Measurements from ENCODE around the gene KCNC1. TPM values are rescaled to one million over a fixed set of nuclear protein-coding genes. Genes with fewer than 3 reads are reported as not detected.

The KCNC1 gene
- total and polyA plus RNA-seq, 2 of the 13 experiments (the other 11 are each of a cell fraction or from before 2014, with no cell fraction given): 0.01 to 0.04 TPM

DNA sequence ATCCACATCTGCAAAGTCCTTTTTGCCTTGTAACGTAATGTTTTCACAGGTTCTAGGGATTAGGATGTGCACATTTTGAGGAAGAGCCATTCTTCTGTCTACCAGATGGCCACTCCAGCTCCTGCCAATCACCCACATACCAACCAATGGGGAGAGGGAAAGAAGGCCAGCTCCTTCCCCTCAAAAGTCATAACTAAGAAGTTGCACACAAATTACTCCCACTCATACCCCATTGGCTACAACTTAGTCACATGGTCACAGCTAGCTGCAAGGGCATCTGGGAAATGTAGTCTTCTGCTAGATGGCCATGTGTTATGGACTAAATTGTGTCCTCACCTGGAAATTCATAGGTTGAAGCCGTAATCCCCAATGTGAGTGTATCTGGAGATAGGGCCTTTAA, 30.6 kb upstream of the KCNC1 start:
- Histone ChIP-seq H3K79me2 (ENCODE audit: insufficient read depth, low read length) (no peaks in the 10 kb centered on the region), H3K9me3 (ENCODE audit: low read length) (no peaks in the 10 kb centered on the region; the same call in 1 of the 2 replicates), H3K36me3 (replicated peaks in 1 of 2; ENCODE audit: control insufficient read depth in 1 of 2, insufficient read depth in 2 of 2, low read length in 2 of 2) (no peaks in the 10 kb centered on the region), H3K27ac (ENCODE audit: extremely low read length, insufficient read depth, low read length) (no peak overlapping the region), H3K9ac (ENCODE audit: insufficient read depth, low read depth, low read length) (no peak overlapping the region), H2AFZ (ENCODE audit: low read length) (no peak overlapping the region), H3K4me3 (replicated peaks in 1 of 3; ENCODE audit: insufficient read depth in 1 of 3, low read depth in 2 of 3, low read length in 3 of 3) (no peak overlapping the region), H3K4me2 (ENCODE audit: low read depth, low read length) (no peak overlapping the region), H4K20me1 (ENCODE audit: insufficient read depth, low read length) (no peaks in the 10 kb centered on the region), H3K4me1 (ENCODE audit: insufficient read depth, low read length) (no peaks in the 10 kb centered on the region), H3K27me3 (ENCODE audit: control insufficient read depth in 1 of 2, insufficient read depth in 2 of 2, low read length in 2 of 2) (peaks cover 6 to 16% of the 10 kb centered on the region in 2 experiments; a peak in 4 of 5 replicates)
- WGBS (ENCODE audit: low lambda C conversion rate): 52% methylated on average over 2 of the region's 2 CpGs
- DNase-seq (ENCODE audit: low spot score) (no peak), ATAC-seq (no peak), FAIRE-seq (no peak)
- intact Hi-C loops (cut with micrococcal nuclease; ENCODE audit: unreplicated experiment): no loop called here
- BruUV-seq (replicated peaks): no TSS peak
- TF ChIP-seq NFYC (CRISPR knock-in tag; IDR thresholded peaks at IDR 0.05) (peak; percentile 66), THAP11 (CRISPR knock-in tag; IDR thresholded peaks at IDR 0.05) (peak; percentile 82), ZNF607 (CRISPR knock-in tag; IDR thresholded peaks at IDR 0.05; ENCODE audit: borderline replicate concordance) (no peak), NCOR1 (IDR thresholded peaks at IDR 0.05; ENCODE audit: borderline replicate concordance, low read length) (no peak), MXD4 (CRISPR knock-in tag; IDR thresholded peaks at IDR 0.05) (no peak), NFYB (CRISPR knock-in tag; IDR thresholded peaks at IDR 0.05) (peak; percentile 78), ZNF143 (CRISPR knock-in tag; IDR thresholded peaks at IDR 0.05) (peak; percentile 79)
- TF ChIP-seq, protein P1, sequence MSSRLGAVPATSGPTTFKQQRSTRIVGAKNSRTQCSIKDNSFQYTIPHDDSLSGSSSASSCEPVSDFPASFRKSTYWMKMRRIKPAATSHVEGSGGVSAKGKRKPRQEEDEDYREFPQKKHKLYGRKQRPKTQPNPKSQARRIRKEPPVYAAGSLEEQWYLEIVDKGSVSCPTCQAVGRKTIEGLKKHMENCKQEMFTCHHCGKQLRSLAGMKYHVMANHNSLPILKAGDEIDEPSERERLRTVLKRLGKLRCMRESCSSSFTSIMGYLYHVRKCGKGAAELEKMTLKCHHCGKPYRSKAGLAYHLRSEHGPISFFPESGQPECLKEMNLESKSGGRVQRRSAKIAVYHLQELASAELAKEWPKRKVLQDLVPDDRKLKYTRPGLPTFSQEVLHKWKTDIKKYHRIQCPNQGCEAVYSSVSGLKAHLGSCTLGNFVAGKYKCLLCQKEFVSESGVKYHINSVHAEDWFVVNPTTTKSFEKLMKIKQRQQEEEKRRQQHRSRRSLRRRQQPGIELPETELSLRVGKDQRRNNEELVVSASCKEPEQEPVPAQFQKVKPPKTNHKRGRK (CRISPR knock-in tag; IDR thresholded peaks at IDR 0.05): no peak
- in situ Hi-C loops (cut with HindIII; ENCODE audit: extremely low pct_ligation_motif_present, low pct_unique_long_range_greater_than_20kb): no loop called here
- ChIA-PET CTCF (ENCODE audit: low intra/inter-chr PET ratio, low total read pairs) (no interaction called here), POLR2A (no interaction called here)

DNA sequence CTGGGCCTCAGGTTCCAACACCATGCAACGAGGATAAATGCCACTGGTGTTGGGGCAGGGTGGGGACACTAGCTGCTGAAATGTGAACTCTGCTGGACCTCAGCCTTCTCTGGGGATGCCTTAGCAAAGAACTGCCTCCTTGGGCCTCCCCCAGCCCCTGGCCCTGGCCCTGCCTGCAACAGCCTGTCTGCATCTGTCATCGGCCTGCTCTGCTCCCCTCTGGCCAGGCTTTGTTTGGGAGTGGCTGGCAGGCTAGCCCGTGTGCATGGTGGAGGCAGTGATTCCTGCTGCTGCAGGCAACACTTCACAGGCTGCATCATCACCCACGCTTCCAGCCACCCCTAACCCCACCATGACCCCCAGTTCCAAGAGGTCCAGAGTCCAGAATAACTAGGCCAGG, 26.8 kb upstream of the KCNC1 start:
- no TSS peak for BruUV-seq (replicated peaks)
- Histone ChIP-seq H4K20me1 (ENCODE audit: insufficient read depth, low read length) (0 out of 2 replicates have a peak, but pooled peaks cover 2% of the 10 kb centered on the region), H3K36me3 (replicated peaks in 1 of 2; ENCODE audit: control insufficient read depth in 1 of 2, insufficient read depth in 2 of 2, low read length in 2 of 2) (no peaks in the 10 kb centered on the region), H3K9ac (ENCODE audit: insufficient read depth, low read depth, low read length) (no peak overlapping the region), H3K27ac (ENCODE audit: extremely low read length, insufficient read depth, low read length) (no peak overlapping the region), H3K4me1 (ENCODE audit: insufficient read depth, low read length) (no peaks in the 10 kb centered on the region), H3K27me3 (ENCODE audit: control insufficient read depth in 1 of 2, insufficient read depth in 2 of 2, low read length in 2 of 2) (peaks cover 7 to 40% of the 10 kb centered on the region in 2 experiments; a peak in 4 of 5 replicates), H3K4me3 (replicated peaks in 1 of 3; ENCODE audit: insufficient read depth in 1 of 3, low read depth in 2 of 3, low read length in 3 of 3) (no peak overlapping the region), H3K4me2 (ENCODE audit: low read depth, low read length) (no peak overlapping the region), H3K79me2 (ENCODE audit: insufficient read depth, low read length) (no peaks in the 10 kb centered on the region), H3K9me3 (ENCODE audit: low read length) (no peaks in the 10 kb centered on the region; the same call in 1 of the 2 replicates), H2AFZ (ENCODE audit: low read length) (no peak overlapping the region)
- intact Hi-C loops (cut with micrococcal nuclease; ENCODE audit: unreplicated experiment): no loop called here
- no peak for FAIRE-seq
- in situ Hi-C loops (cut with HindIII; ENCODE audit: extremely low pct_ligation_motif_present, low pct_unique_long_range_greater_than_20kb): no loop called here
- DNase-seq (ENCODE audit: low spot score): no peak
- ChIA-PET CTCF (ENCODE audit: low intra/inter-chr PET ratio, low total read pairs) (no interaction called here), POLR2A (no interaction called here)
- no peak for ATAC-seq
- WGBS (ENCODE audit: low lambda C conversion rate): 10% methylated on average over 2 of the region's 4 CpGs
- no peak for TF ChIP-seq ZNF629 (CRISPR knock-in tag; conservative IDR thresholded peaks at IDR 0.05)
- TF ChIP-seq, protein P2, sequence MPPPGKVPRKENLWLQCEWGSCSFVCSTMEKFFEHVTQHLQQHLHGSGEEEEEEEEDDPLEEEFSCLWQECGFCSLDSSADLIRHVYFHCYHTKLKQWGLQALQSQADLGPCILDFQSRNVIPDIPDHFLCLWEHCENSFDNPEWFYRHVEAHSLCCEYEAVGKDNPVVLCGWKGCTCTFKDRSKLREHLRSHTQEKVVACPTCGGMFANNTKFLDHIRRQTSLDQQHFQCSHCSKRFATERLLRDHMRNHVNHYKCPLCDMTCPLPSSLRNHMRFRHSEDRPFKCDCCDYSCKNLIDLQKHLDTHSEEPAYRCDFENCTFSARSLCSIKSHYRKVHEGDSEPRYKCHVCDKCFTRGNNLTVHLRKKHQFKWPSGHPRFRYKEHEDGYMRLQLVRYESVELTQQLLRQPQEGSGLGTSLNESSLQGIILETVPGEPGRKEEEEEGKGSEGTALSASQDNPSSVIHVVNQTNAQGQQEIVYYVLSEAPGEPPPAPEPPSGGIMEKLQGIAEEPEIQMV (CRISPR knock-in tag; IDR thresholded peaks at IDR 0.05; ENCODE audit: low read depth): no peak
- TF ChIP-seq, protein P3, sequence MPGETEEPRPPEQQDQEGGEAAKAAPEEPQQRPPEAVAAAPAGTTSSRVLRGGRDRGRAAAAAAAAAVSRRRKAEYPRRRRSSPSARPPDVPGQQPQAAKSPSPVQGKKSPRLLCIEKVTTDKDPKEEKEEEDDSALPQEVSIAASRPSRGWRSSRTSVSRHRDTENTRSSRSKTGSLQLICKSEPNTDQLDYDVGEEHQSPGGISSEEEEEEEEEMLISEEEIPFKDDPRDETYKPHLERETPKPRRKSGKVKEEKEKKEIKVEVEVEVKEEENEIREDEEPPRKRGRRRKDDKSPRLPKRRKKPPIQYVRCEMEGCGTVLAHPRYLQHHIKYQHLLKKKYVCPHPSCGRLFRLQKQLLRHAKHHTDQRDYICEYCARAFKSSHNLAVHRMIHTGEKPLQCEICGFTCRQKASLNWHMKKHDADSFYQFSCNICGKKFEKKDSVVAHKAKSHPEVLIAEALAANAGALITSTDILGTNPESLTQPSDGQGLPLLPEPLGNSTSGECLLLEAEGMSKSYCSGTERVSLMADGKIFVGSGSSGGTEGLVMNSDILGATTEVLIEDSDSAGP (CRISPR knock-in tag; IDR thresholded peaks at IDR 0.05; ENCODE audit: borderline replicate concordance): no peak
- TF ChIP-seq, protein P4, sequence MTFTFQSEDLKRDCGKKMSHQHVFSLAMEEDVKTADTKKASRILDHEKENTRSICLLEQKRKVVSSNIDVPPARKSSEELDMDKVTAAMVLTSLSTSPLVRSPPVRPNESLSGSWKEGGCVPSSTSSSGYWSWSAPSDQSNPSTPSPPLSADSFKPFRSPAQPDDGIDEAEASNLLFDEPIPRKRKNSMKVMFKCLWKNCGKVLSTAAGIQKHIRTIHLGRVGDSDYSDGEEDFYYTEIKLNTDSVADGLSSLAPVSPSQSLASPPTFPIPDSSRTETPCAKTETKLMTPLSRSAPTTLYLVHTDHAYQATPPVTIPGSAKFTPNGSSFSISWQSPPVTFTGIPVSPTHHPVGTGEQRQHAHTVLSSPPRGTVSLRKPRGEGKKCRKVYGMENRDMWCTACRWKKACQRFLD (CRISPR knock-in tag; IDR thresholded peaks at IDR 0.05; ENCODE audit: borderline replicate concordance): no peak
- no peak for TF ChIP-seq ZNF567 (CRISPR knock-in tag; IDR thresholded peaks at IDR 0.05; ENCODE audit: borderline replicate concordance)

Data from HepG2 (cell line).